Placental epithelial cell (primary cell): ENCODE results near the gene CLDN25. TPM values are rescaled to one million over a fixed set of nuclear protein-coding genes. Genes with fewer than 3 reads are reported as not detected.

Experiments
- small RNA-seq: library from RNA; depleted of rRNA; stranded (forward); fragments of <200 nt; gene quantifications from one replicate; pipeline ENCODE3, GENCODE V24; 2012
- total RNA-seq: library from RNA; depleted of rRNA; stranded (reverse); fragments of >200 nt; gene quantifications from 2 replicates; pipeline ENCODE4 v1.2.3, GENCODE V29; 2012

CLDN25 gene
- total RNA-seq: not detected in 2 replicates

DNA sequence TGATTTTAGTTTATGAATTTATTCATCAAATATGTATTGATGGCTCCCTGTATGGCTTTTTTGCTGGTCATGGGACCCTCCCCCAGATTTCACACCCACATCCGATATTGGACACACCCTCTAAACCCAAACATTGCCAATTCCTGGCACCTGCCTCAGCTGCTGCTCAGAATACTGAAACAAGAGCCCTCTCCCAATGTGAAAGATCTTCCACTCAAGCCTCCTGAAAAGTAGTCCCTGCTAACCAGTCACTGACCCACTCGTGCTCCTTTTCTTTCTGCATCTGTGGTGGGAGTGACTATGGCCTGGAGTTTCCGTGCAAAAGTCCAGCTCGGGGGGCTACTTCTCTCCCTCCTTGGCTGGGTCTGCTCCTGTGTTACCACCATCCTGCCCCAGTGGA lies at the start of gene CLDN25:
Gene CLDN25 (plus strand): TSS at position 301 of the 400 bp plus-strand sequence. CDS start 0 bp downstream, at position 301.

DNA sequence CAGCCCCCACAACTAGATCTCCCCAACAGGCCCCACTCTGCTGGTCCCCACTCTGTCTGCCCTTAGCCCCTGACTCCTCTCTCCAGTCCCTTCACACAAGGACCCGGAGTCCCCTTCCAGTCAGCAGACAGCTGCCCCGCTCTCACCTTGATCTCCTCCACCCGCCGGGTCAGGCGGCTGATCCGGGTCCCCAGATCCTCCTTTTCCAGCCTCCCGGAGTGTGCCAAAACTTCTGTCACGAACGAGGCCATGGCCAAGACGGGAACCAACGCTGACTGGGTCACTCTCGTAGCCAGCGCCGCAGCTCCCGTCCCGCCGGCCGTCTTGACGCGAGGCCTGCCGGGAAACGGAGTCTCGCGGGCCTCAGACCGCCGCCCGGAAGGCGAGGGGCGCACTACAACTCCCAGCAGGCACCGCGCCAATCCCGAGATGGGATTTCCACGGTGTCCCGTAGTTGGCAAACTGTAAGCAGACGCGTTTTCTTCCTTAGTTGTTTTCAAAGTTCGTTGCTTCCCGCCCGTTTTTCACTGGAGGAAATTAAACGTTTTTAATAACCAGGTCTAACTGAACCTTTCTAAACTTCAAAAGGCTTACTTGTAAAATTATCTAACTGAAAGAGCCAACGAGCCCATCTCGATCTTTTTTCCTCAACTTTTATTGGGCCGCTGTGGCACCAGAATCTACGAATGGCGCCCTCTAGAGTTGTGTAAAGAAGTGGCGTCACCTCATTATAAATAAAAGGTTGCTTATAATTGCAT lies 6.0 kb upstream of the CLDN25 start, which contains the start of gene ZW10:
Gene ZW10 (minus strand): TSS at position 277 of the 758 bp plus-strand sequence. CDS start 26 bp downstream, at position 251.

Small RNA genes within 50 kb of the gene (small RNA-seq; reads per million reads assigned to genes)
- gene LRRC37A13P: not detected
- not detected for gene RPS29P19

Other genes with a start within 250 kb of the CLDN25 start
- 0.39 and 0.65 TPM in 2 replicates for gene TMPRSS5, start 73.5 kb upstream of the CLDN25 start, total RNA-seq
- 15.3 and 23.7 TPM in 2 replicates for gene ZW10, start 6.1 kb upstream of the CLDN25 start, total RNA-seq
- gene USP28, start 95.8 kb downstream of the CLDN25 start, total RNA-seq: 17.3 and 31.4 TPM in 2 replicates
- gene HTR3B, start 125.0 kb downstream of the CLDN25 start, total RNA-seq: not detected in 2 replicates
- gene HTR3A, start 195.3 kb downstream of the CLDN25 start, total RNA-seq: not detected in 2 replicates